Iris pigment epithelial cell (primary cell): Measurements from ENCODE around the gene COL2A1.

ENCODE experiments used
- DNase-seq: peaks from one replicate; pipeline ENCODE4 v3.0.0-alpha.2; 2011; ENCODE audit warnings: low read depth

The COL2A1 gene

GRCh38 chr12:47944685-47945340, 59.5 kb downstream of the COL2A1 start:
- DNase-seq: no peak

GRCh38 chr12:47943623-47944340, 60.5 kb downstream of the COL2A1 start:
- no peak for DNase-seq

DNA sequence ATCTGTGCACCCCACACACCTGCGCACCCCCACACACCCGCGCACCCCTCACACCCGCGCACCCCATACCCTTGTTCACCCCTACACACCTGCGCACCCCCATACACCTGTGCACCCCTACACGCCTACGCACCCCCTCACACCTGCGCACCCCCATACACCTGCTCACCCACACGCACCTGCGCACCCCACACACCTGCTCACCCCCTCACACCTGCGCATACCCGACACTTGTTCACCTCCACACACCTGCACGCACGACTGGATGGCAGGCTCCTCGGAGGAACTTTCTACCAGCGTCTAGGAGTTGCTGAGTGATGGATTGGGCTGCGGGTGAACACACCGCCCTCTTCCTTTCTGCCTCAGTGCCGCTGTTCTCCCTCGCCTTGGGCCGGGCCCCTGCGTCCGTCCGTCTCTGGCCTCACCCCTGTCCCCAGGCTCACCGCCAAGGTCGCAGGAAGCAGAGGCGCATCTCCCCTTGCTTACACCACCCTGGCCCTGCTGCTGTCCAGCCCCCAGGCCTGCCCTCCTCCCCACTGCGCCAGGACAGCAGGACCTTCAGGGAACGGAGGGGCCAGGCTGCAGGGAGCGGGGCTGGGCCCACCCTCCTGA, 61.6 kb downstream of the COL2A1 start:
- no peak for DNase-seq

DNA sequence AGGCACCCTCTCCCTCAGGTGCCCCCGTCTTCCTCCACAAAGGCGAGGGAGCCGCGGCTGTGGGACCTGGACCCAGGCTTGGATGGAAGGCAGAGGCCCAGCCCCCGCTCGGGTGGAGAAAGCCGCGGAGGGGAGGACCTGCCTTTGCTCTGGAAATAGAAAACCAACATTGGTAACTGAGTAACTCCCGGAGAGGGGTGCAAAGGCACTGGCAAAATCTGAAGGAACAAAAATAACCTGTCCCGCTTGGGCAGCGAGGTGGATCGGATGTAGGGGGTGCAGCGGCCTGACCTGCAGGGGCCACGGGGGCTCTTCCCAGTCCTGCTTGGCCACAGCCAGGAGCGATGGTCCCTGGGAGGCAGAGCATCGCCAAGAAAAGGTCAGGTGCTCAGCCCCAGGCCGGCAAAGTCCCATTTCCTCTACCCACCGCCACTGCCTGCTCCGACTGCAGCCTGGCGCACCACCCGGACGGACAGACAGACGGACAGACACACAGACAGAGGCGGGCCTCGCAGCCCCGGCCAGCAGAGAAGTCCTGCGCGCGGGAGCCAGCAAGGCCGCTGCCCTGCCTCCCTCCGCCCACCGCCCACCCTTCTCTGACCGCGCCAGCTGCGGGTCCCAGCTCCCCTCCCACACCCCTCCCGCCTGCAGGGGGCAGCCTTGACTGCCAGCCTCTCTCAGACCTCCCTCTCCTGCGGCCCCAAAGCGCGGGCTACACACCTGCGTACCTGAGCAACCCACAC, 62.2 kb downstream of the COL2A1 start:
- DNase-seq: no peak

- DNase-seq: no peak
These were observed 62.8 kb downstream of the COL2A1 start for GRCh38 chr12:47941475-47941780.

DNA sequence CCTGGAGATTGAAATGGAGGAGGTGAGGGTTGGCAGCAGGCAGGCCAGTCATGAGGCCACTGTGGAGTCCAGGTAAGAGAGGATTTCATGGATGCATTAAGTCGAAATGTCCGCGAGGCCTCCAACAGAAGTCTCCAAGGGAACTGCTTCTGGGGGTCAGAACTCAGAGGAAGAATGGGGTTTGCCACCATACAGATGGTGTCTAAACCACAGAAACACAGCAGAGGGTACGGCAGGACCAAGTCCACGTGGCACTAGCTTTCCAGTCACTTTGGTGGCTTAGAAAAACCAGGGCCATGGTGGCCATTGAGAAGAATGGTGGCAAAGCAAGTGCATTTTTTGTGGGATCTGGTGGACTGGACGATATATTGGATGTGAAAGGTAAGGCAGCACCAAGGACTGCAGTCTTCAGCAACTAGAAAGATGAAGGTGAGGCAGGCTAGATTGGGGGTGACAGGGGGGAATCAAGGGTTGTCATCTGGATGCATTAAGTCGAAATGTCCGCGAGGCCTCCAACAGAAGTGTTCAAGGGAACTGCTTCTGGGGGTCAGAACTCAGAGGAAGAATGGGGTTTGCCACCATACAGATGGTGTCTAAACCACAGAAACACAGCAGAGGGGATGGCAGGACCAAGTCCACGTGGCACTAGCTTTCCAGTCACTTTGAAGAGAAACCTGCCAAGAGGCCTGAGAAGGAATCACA, 63.4 kb downstream of the COL2A1 start:
- DNase-seq: no peak

- no peak for DNase-seq
These were observed 65.2 kb downstream of the COL2A1 start for GRCh38 chr12:47939009-47939601.

- DNase-seq: no peak
These were observed 65.7 kb downstream of the COL2A1 start for GRCh38 chr12:47938594-47938993.

GRCh38 chr12:47938093-47938492, 66.2 kb downstream of the COL2A1 start:
- DNase-seq: peak; percentile 11

- DNase-seq: peak; percentile 72
These were observed 69.1 kb downstream of the COL2A1 start for GRCh38 chr12:47935184-47935583.

DNA sequence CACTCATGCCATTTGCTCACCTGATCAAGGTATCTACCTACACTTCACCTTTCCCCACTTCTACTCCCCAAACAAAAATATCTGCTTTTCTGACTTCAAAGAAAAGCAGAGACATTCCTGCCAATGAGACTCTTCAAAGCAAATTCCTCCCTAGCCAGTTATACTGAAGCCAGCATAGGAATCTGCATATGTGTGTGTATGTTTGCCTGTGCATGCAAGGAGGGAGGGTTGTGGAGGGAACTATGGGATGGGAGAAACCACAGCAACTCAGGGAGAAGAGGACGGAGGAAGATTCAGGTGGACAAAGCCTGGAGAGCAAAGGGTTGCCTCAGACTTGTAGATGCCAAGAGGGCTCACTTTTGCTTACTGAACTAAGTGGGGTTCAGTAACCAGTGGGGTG, 73.1 kb downstream of the COL2A1 start:
- DNase-seq: no peak

- DNase-seq: no peak
These were observed 73.6 kb downstream of the COL2A1 start for GRCh38 chr12:47930634-47931033.

DNA sequence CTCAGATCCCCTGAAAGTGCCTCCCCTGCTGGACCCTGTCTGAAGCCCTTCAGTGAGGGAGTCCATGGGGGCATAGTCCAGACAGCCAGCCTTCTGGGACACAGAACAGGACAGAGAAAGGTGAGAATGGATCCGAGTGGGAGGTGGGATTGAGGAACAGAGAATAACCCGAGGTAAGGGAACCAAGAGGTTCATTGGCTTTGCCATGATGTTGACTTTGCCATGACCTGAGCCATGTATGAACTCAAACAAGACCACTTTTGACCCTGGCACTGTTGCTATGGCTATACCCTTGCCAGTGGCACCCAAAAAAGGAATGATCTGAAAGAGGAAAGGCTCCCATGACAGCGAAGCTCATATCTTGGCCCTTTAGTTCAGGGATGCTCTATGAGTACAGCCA, 76.9 kb downstream of the COL2A1 start:
- DNase-seq: no peak
